GM19467 (cell line): ENCODE measurements around the gene SUMO4.

Experiments
- ATAC-seq: cut with Tn5 transposase; IDR thresholded peaks from one replicate; pipeline ENCODE4 v1.9.1; 2021; ENCODE audit warnings: mild to moderate bottlenecking, moderate library complexity; ENCODE audit not compliant: unreplicated experiment

The SUMO4 gene

DNA sequence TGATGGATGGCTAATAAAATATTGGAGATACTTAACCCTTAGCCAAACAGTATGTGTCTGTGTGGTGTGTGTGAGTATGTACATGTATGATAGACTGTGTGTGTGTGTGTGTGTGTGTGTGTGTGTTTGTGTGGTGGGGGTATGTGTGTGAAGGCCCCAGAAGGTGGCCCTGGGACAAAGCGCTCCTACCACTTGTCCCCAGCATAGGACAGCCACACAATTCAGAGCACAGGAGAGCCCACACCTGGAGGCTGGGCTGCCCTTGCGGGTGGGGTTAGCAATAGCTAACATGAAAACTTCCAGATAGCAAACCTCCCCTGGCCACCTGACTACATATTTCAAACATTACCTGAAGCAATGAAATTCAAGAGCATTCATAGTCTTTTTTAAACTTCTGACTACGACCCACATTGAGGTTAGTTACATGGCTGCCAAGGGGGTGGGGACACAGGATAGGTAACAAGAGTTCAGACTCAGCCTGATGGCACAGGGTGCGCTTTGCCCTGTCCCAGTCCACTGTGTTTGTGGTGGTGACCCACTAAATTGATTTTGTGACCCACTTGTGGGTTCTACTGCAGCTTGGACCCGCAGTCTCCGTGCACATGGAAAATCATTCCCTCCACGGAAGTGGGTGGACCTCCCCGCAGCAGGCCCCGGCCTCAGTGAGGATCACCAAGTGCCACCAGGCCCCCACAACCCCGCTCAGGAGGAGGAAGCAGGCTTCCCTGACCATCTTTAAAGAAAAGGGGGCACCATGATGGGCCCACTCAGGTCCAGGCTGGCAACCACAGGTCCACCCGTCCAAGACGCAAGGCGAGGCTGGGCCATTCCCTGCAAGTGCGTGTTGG, 50.0 kb downstream of the SUMO4 start:
- ATAC-seq: no peak
